Cerebellar cortex (tissue), 1 donor: ENCODE measurements around the gene SREBF2.

Source experiments
- DNase-seq: peaks from one replicate; pipeline ENCODE4 v3.0.0-alpha.2; 2015; ENCODE audit warnings: low spot score

SREBF2 gene

GRCh38 chr22:41832553-41833368 lies at the start of gene SREBF2:
Gene SREBF2, plus strand, starts transcription at chr22:41833105. Its CDS starts 166 bp downstream, at chr22:41833271.
- peak; percentile 100 for DNase-seq

GRCh38 chr22:41787331-41787730 lies 45.6 kb upstream of the SREBF2 start:
- no peak for DNase-seq

GRCh38 chr22:41793871-41794270 lies 39.0 kb upstream of the SREBF2 start:
- no peak for DNase-seq

GRCh38 chr22:41798736-41799135 lies 34.2 kb upstream of the SREBF2 start:
- no peak for DNase-seq

GRCh38 chr22:41799486-41800347 lies 33.2 kb upstream of the SREBF2 start:
- peak; percentile 70 for DNase-seq

GRCh38 chr22:41800348-41801146 lies 32.4 kb upstream of the SREBF2 start, which contains the start of gene CCDC134:
Gene CCDC134, plus strand, starts transcription at chr22:41800679. Its CDS starts 8,212 bp downstream, at chr22:41808891.
- DNase-seq: peak; percentile 92

- peak; percentile 41 for DNase-seq
Observed at GRCh38 chr22:41801147-41801819, 31.6 kb upstream of the SREBF2 start.

- no peak for DNase-seq
Observed at GRCh38 chr22:41801886-41802285, 31.0 kb upstream of the SREBF2 start.

GRCh38 chr22:41805639-41806038 lies 27.3 kb upstream of the SREBF2 start:
- DNase-seq: no peak

GRCh38 chr22:41808400-41808799 lies 24.5 kb upstream of the SREBF2 start:
- no peak for DNase-seq

- no peak for DNase-seq
Observed at GRCh38 chr22:41810022-41810421, 22.9 kb upstream of the SREBF2 start.

GRCh38 chr22:41812805-41813545 lies 19.9 kb upstream of the SREBF2 start:
- DNase-seq: no peak

- no peak for DNase-seq
Observed at GRCh38 chr22:41813726-41814410, 19.0 kb upstream of the SREBF2 start.

- DNase-seq: no peak
Observed at GRCh38 chr22:41815716-41816115, 17.2 kb upstream of the SREBF2 start.

- DNase-seq: no peak
Observed at GRCh38 chr22:41816241-41816640, 16.7 kb upstream of the SREBF2 start.

- DNase-seq: no peak
Observed at GRCh38 chr22:41816871-41817270, 16.0 kb upstream of the SREBF2 start.

- no peak for DNase-seq
Observed at GRCh38 chr22:41818011-41818410, 14.9 kb upstream of the SREBF2 start.

GRCh38 chr22:41818596-41818995 lies 14.3 kb upstream of the SREBF2 start:
- no peak for DNase-seq

- no peak for DNase-seq
Observed at GRCh38 chr22:41819257-41819656, 13.6 kb upstream of the SREBF2 start.

GRCh38 chr22:41820447-41820846 lies 12.5 kb upstream of the SREBF2 start:
- DNase-seq: no peak
